Cerebellar nuclear complex (tissue), 1 donor: Measurements from ENCODE around the gene MON2.
"Not testable (repeated sequence)": the region's sequence is repeated elsewhere in the genome, so short reads cannot be mapped to it uniquely, and the experiment has no call there.

ENCODE experiments used
- DNase-seq, 2 experiments: peaks; one replicate each; lab custom pipeline; 2025; lab: John Stamatoyannopoulos, UW

MON2 gene

GRCh38 chr12:62466594-62467491, at the start of gene MON2:
Gene MON2 (plus strand): TSS chr12:62466826. CDS start chr12:62467208, 382 bp downstream.
- DNase-seq = peak; percentile 8 to 47

DNA sequence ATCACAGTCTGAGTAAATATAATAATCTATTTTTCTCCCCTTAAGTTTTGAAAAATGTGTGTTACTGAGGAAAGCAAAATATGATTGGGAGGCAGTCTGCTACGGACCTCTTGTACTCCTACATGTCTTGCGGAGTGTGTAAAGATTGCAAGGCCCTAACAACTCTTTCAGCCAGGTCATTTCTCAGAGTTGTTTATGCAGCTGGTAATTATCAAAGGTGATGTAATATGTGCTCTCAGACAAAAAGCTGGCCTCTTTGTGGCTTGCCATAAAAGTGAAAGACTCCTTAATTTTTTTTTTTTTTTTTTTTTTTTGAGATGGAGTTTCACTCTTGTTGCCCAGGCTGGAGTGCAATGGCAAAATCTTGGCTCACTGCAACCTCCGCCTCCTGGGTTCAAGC, 40.5 kb upstream of the MON2 start:
- no peak for DNase-seq

- no peak for DNase-seq
Measured at GRCh38 chr12:62429457-62429856, 37.2 kb upstream of the MON2 start.

- DNase-seq = no peak
Measured at GRCh38 chr12:62434494-62435302, 31.9 kb upstream of the MON2 start.

DNA sequence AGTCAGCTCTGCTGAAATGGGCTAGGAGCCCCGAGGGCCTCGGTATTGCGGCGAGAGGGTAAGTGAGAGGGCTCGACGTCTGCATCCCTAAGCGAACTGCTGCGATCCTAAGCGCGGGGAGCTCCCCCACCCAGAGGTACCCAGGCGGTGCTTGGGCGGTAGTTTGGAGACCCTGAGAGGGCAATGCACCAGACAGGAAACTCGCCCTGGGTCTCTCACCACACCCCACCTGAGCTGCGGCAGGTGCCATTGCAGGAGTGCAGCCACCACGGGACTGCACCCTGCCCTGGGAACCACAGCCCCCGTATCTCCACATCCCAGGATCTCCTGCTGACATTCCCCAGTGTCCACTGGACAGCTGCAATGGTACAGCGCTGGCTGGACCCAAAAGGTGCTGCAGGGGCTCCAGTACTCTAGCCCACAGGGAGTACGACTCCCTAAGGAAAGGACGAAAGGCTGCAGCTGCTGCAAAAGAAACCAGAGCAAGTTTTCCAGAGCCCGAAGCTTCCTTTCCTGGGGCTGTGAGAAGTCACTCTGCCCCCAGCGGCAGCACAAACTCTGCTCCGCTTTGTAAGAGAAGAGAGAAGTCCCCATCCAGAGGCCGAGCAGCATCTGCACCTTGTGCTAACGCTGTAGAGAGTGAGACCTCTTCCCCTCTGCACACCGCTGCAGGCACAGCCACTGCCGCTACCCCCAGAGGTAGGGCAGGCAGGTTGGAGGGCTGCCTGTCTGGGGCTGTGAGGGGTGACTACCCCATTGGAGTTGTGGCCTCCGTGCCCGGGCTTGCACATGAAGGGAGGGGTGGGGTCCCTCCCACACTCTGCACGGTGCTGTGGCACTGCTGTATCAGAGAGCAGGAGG, 31.1 kb upstream of the MON2 start:
- DNase-seq = no peak

DNA sequence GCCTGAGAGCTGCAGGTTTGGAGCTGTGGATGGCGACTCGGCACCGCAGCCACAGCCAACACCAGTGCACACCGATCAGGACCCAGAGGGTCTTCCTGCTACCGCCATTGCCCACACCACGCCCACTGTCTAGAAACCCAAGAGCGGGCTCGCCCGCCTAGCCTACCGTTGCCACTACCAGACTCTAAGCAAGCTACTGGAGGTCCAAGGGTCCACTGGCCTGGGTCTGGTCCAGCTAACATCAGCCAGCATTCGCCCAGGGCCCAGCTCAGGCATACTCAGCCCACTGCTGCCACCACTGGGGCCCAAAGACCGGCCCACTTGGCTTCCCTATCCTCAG, 30.5 kb upstream of the MON2 start:
- no peak for DNase-seq

- no peak for DNase-seq
Measured at GRCh38 chr12:62438098-62438692, 28.4 kb upstream of the MON2 start.

GRCh38 chr12:62446754-62447452, 19.7 kb upstream of the MON2 start:
- DNase-seq = no peak

- DNase-seq = no peak
Measured at GRCh38 chr12:62448436-62448835, 18.2 kb upstream of the MON2 start.

- DNase-seq = not testable (repeated sequence)
Measured at GRCh38 chr12:62455429-62455828, 11.2 kb upstream of the MON2 start.

- no peak for DNase-seq
Measured at GRCh38 chr12:62458626-62459025, 8.0 kb upstream of the MON2 start.

- no peak for DNase-seq
Measured at GRCh38 chr12:62459976-62460375, 6.7 kb upstream of the MON2 start.

DNA sequence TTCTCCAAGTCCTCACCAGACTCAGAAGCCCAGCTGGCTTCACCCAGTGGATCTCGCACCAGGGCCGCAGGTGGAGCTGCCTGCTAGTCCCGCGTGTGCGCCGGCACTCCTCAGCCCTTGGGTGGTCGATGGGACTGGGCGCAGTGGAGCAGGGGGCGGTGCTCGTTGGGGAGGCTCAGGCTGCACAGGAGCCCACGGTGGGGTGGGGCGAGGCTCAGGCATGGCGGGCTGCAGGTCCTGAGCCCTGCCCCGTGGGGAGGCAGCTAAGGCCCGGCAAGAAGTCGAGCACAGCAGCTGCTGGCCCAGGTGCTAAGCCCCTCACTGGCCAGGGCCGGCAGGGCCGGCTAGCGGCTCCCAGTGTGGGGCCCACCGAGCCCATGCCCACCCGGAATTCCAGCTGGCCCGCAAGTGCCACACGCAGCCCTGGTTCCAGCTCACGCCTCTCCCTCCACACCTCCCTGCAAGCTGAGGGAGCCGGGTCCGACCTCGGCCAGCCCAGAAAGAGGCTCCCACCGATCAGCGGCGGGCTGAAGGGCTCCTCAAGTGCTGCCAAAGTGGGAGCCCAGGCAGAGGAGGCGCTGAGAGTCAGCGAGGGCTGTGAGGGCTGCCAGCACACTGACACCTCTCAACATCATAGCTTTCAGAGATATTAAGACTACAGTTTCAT, 5.3 kb upstream of the MON2 start:
- DNase-seq = not testable (repeated sequence)

DNA sequence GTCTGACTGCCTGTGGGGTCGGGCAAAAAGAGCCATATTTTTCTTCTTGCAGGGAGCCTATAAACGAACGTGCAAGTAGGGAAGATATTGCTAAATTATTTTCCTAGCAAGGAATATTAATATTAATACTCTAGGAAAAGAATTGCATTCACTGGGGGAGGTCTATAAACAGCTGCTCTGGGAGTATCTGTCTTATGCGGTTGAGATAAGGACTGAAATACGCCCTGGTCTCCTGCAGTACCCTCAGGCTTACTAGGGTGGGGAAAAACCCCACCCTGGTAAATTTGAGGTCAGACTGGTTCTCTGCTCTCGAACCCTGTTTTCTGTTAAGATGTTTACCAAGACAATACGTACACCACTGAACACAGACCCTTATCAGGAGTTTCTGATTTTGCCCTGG, 3.4 kb upstream of the MON2 start:
- DNase-seq = not testable (repeated sequence)

GRCh38 chr12:62466018-62466593, 520 bp upstream of the MON2 start:
- DNase-seq = peak in 1 of 2 experiments; percentile 15

GRCh38 chr12:62468397-62468796, 1.8 kb downstream of the MON2 start:
- no peak for DNase-seq

- no peak for DNase-seq
Measured at GRCh38 chr12:62468935-62469334, 2.3 kb downstream of the MON2 start.

DNA sequence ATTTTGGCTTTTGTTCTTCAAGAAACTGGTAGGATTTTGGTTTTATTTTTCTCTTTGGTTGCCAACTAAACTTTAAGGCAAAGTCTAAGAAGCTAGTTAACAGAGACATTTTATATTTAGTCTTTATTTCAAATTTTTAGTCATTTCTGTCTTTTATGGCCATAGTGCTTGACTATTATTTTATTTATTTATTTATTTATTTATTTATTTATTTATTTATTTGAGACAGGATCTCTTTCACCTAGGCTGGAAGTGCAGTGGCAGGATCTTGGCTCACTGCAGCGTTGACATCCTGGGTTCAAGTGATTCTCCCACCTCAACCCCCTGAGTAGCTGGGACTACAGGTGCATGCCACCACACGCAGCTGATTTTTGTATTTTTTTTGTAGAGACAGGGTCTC, 3.1 kb downstream of the MON2 start:
- DNase-seq = no peak

- DNase-seq = no peak
Measured at GRCh38 chr12:62471734-62472133, 5.1 kb downstream of the MON2 start.

- no peak for DNase-seq
Measured at GRCh38 chr12:62472472-62472871, 5.8 kb downstream of the MON2 start.
